ENCODE data around the gene FFAR4. TPM values are rescaled to one million over a fixed set of nuclear protein-coding genes. Genes with fewer than 3 reads are reported as not detected.
A peak's percentile ranks its signal among the peaks of the same experiment; 100 is the strongest.
"Not testable (repeated sequence)": the region's sequence is repeated elsewhere in the genome, so short reads cannot be mapped to it uniquely, and the experiment has no call there.

The FFAR4 gene
- total RNA-seq, 2 experiments from 2014 or later, result not detected

DNA sequence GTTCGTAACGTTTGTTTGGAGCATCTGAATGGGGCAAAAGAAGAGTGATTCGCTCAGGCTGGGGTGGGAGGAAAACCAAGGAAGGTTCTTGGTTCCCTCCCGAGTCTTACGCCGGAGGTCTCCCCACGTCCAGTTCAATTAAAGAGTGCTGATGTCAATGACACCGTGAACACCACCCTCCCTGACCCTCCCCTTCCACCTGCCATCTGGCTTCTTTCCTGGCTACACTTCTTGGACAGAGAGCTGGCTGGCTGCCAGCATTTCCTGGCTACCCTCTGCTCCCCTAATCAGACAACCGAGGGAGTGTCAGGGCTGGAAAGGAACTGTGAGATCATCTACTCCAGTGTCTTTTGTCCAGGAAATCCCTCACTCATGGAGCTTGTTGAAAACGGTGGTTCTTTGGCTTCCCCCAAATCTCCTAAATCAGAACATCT, 24.1 kb upstream of the FFAR4 start:
- H3K9me3 Mint-ChIP-seq, result no peaks in the 10 kb centered on the region
- H3K4me3 Mint-ChIP-seq, result no peak overlapping the region
- H3K36me3 Mint-ChIP-seq (ENCODE audit: low read depth), result no peaks in the 10 kb centered on the region
- no peaks in the 10 kb centered on the region for H3K4me1 Mint-ChIP-seq (ENCODE audit: low read depth)
- intact Hi-C loops (cut with micrococcal nuclease), result loop anchor here (10.0 kb wide), 1 partner anchor 272 kb away; no protein-coding TSS in a partner anchor
- POLR2A ChIA-PET, result no interaction called here
- ATAC-seq, result no peak
- peaks cover 4% of the 10 kb centered on the region for H3K27me3 Mint-ChIP-seq
- CTCF ChIA-PET, result interaction anchor here (0.8 to 1.0 kb wide), 2 partner anchors 10 to 273 kb away, joined by 3 to 4 read pairs; no protein-coding TSS in a partner anchor
- TF ChIP-seq, protein P1, sequence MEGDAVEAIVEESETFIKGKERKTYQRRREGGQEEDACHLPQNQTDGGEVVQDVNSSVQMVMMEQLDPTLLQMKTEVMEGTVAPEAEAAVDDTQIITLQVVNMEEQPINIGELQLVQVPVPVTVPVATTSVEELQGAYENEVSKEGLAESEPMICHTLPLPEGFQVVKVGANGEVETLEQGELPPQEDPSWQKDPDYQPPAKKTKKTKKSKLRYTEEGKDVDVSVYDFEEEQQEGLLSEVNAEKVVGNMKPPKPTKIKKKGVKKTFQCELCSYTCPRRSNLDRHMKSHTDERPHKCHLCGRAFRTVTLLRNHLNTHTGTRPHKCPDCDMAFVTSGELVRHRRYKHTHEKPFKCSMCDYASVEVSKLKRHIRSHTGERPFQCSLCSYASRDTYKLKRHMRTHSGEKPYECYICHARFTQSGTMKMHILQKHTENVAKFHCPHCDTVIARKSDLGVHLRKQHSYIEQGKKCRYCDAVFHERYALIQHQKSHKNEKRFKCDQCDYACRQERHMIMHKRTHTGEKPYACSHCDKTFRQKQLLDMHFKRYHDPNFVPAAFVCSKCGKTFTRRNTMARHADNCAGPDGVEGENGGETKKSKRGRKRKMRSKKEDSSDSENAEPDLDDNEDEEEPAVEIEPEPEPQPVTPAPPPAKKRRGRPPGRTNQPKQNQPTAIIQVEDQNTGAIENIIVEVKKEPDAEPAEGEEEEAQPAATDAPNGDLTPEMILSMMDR (IDR thresholded peaks at IDR 0.05), result peak; percentile 47
- H3K27ac Mint-ChIP-seq, result no peak overlapping the region
- DNase-seq, result no peak

DNA sequence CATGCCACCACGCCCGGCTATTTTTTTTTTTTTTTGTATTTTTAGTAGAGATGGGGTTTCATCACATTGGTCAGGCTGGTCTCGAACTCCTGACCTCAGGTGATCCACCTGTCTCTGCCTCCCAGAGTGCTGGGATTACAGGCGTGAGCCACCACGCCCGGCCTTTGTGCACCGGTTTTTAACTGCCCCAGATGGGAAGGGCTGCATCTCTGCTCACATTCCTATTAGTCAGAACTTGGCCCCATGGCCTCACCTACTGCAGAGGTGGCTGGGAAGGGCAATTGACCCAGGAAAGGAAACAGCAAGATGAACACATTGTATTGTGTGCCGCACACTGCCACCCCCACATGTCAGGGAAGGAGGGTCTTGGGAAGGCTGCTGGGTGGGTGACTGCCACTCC, 19.5 kb upstream of the FFAR4 start:
- CTCF ChIA-PET; H3K27ac Mint-ChIP-seq; DNase-seq; H3K4me1 Mint-ChIP-seq (ENCODE audit: low read depth); ATAC-seq; H3K9me3 Mint-ChIP-seq; H3K27me3 Mint-ChIP-seq; H3K36me3 Mint-ChIP-seq (ENCODE audit: low read depth); H3K4me3 Mint-ChIP-seq; POLR2A ChIA-PET: not testable (repeated sequence)
- intact Hi-C loops (cut with micrococcal nuclease), result loop anchor here (10.0 kb wide), 1 partner anchor 268 kb away; no protein-coding TSS in a partner anchor

DNA sequence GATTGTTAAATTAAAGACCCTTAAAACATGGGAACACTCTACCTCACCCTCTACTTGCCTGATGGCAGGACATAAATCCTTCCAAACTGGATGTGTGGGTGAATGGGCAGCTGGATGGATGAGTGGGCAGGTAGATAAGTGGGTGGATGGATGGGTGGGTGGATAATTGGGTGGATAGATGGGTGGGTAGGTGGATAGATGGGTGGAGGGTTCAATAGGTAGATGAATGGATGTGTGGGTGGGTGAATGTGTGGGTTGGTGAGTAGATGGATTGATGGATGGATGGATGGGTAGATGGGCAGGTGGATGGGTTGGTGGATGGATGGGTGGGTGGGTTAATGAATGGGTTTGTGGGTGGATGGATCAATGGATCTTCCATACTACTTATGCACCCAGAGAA, 18.9 kb upstream of the FFAR4 start:
- intact Hi-C loops (cut with micrococcal nuclease), result loop anchor here (10.0 kb wide), 1 partner anchor 267 kb away; no protein-coding TSS in a partner anchor
- H3K27me3 Mint-ChIP-seq, result no peaks in the 10 kb centered on the region
- no peak for DNase-seq
- no peak for ATAC-seq
- CTCF ChIA-PET, result no interaction called here
- no peaks in the 10 kb centered on the region for H3K9me3 Mint-ChIP-seq
- no peak overlapping the region for H3K4me3 Mint-ChIP-seq
- POLR2A ChIA-PET, result no interaction called here
- H3K36me3 Mint-ChIP-seq (ENCODE audit: low read depth), result no peaks in the 10 kb centered on the region
- no peaks in the 10 kb centered on the region for H3K4me1 Mint-ChIP-seq (ENCODE audit: low read depth)
- no peak overlapping the region for H3K27ac Mint-ChIP-seq
- TF ChIP-seq, protein P1 (IDR thresholded peaks at IDR 0.05), result no peak

DNA sequence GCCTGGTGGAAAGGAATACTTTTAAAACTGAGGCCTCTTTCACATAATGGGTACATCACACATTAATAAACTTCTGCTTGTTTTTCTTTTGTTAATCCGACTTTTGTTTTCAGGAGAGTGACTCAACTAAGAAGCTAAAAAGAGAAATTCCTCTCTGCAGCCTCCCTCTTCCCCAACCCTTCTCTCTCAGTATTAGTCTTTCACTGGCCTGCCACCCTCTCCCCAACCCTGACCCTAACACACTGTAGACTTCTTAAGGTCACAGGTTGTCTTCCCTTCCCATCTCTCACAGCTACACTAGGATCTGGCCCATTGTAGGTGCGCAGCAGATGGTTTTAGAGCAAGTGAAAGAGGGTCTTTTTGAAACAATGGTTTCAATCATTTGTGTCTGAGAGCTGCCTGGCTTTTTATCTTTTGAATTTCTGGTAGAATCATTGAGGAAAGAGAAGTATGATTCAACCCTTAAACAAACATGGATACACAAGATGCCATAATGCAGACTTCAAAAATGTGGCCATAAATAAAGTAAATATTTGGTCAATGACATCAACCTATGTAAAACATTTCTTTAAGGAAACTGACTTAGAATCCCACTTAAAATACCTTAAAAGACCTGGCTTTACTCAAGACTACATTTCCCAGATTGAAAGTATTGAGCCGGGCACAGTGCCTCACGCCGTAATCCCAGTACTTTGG, 17.9 kb upstream of the FFAR4 start:
- ATAC-seq (no peak), DNase-seq (no peak)
- Mint-ChIP-seq H3K27ac (no peak overlapping the region), H3K4me1 (ENCODE audit: low read depth) (no peaks in the 10 kb centered on the region), H3K9me3 (no peaks in the 10 kb centered on the region), H3K27me3 (no peaks in the 10 kb centered on the region), H3K36me3 (ENCODE audit: low read depth) (no peaks in the 10 kb centered on the region), H3K4me3 (no peak overlapping the region)
- ChIA-PET CTCF (no interaction called here), POLR2A (no interaction called here)
- TF ChIP-seq, protein P1 (IDR thresholded peaks at IDR 0.05), result no peak
- intact Hi-C loops (cut with micrococcal nuclease), result loop anchor here (10.0 kb wide), 1 partner anchor 266 kb away; no protein-coding TSS in a partner anchor

DNA sequence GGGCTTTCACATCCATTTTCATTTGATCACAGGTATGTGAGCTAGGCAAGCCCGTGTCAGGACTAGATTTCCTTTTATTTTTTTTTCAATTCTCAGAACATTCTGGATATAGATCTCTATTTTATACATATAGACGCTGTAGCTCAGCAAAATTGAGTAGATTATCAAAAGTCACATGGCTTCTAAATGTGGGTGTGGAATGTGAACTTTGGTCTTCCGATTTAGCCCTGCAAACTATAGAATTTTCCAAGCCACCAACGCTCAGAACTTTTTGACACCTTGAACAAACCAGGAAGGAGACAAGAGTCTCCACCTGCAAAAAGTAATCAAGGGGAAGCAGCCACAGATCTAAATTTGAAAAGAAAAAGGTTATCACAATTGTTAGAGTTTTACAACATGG, 15.9 kb upstream of the FFAR4 start:
- TF ChIP-seq, protein P1 (IDR thresholded peaks at IDR 0.05), result no peak
- H3K9me3 Mint-ChIP-seq, result no peaks in the 10 kb centered on the region
- peaks cover 3% of the 10 kb centered on the region for H3K27me3 Mint-ChIP-seq
- intact Hi-C loops (cut with micrococcal nuclease), result no loop called here
- CTCF ChIA-PET, result interaction anchor here (1.2 kb wide), 1 partner anchor 130 kb away, joined by 3 read pairs; no protein-coding TSS in a partner anchor
- DNase-seq (no peak), ATAC-seq (no peak)
- no peak overlapping the region for H3K4me3 Mint-ChIP-seq
- no peak overlapping the region for H3K27ac Mint-ChIP-seq
- POLR2A ChIA-PET, result interaction anchor here (0.8 kb wide), 1 partner anchor 148 kb away, joined by 3 read pairs; no protein-coding TSS in a partner anchor
- no peaks in the 10 kb centered on the region for H3K36me3 Mint-ChIP-seq (ENCODE audit: low read depth)
- H3K4me1 Mint-ChIP-seq (ENCODE audit: low read depth), result no peaks in the 10 kb centered on the region

All from activated CD8-positive, alpha-beta T cell treated with anti-CD3 and anti-CD28 coated beads for 36 hours (primary cell).